Lung (tissue), 16 donors: ENCODE data around the gene CREG2. TPM values are rescaled to one million over a fixed set of nuclear protein-coding genes. Genes with fewer than 3 reads are reported as not detected.

Experiments
- ATAC-seq: fragments of 200-7000 bp; cut with Tn5 transposase; one replicate; pipeline ENCODE4 v1.9.1; 2020; ENCODE audit warnings: moderate number of reproducible peaks; ENCODE audit not compliant: insufficient read depth, low FRiP score
- DNase-seq, 3 donors: peaks; one replicate each; pipeline ENCODE4 v3.0.0-alpha.2; 2013 to 2017
- H3K27ac ChIP-seq, 2 donors: one replicate each; pipeline ENCODE4 v1.5.1; 2013; ENCODE audit warnings: mild to moderate bottlenecking in 2 of 2, moderate library complexity in 2 of 2, control low read depth in 1 of 2, inconsistent platforms in 1 of 2, low read depth in 1 of 2, low read length in 1 of 2
- H3K27me3 ChIP-seq, 3 donors: one replicate each; pipeline ENCODE4 v1.5.1; 2013; ENCODE audit warnings: low read length in 2 of 3; ENCODE audit not compliant: control insufficient read depth in 3 of 3, insufficient read depth in 3 of 3
- H3K36me3 ChIP-seq, 4 donors: one replicate each; pipeline ENCODE4 v1.5.1; 2013; ENCODE audit warnings: low read length in 4 of 4, mild to moderate bottlenecking in 1 of 4, moderate library complexity in 1 of 4; ENCODE audit not compliant: control insufficient read depth in 4 of 4, insufficient read depth in 4 of 4
- H3K4me1 ChIP-seq, 5 donors: one replicate each; pipeline ENCODE4 v1.5.1; 2013; ENCODE audit warnings: low read length in 5 of 5, mild to moderate bottlenecking in 2 of 5, moderate library complexity in 1 of 5; ENCODE audit not compliant: control insufficient read depth in 5 of 5, insufficient read depth in 5 of 5
- H3K4me3 ChIP-seq: one replicate; pipeline ENCODE4 v1.5.1; 2013; ENCODE audit warnings: mild to moderate bottlenecking, control low read depth, moderate library complexity
- H3K9ac ChIP-seq, 2 donors: one replicate each; pipeline ENCODE4 v1.5.1; 2013; ENCODE audit warnings: low read length in 2 of 2, control low read depth in 1 of 2; ENCODE audit not compliant: insufficient read depth in 1 of 2
- H3K9me3 ChIP-seq, 4 donors: one replicate each; pipeline ENCODE4 v1.5.1; 2013; ENCODE audit warnings: low read length in 3 of 4, mild to moderate bottlenecking in 1 of 4, moderate library complexity in 1 of 4; ENCODE audit not compliant: control insufficient read depth in 4 of 4, insufficient read depth in 3 of 4
- CTCF ChIP-seq: IDR thresholded peaks from 2 replicates; pipeline ENCODE4 v1.5.1; 2012; ENCODE audit warnings: mild to moderate bottlenecking; ENCODE audit errors: control extremely low read depth, extremely low read depth
- WGBS, 2 donors: extraction: QIAGEN DNeasy Blood & Tissue Kit; methylation state at CpG; one replicate each; pipeline ENCODE4 v1.1.7; 2013; 5-methylcytosine and 5-hydroxymethylcytosine counted together
- long read RNA-seq, 5 donors: transcript quantifications; one replicate each; lab custom pipeline, GENCODE V29; 2026
- polyA plus RNA-seq, 2 donors: library from polyadenylated mRNA; stranded (reverse); fragments of 200-250 nt; gene quantifications; one replicate each; pipeline ENCODE4 v1.2.1, GENCODE V29; 2013
- total RNA-seq, 2 donors: library from RNA; depleted of rRNA in 1 of 2; stranded (reverse); fragments of >200 nt in 1 of 2; gene quantifications; one replicate each; pipeline ENCODE4 v1.2.1, GENCODE V29; 2014 to 2021
- donor health status: control.
- donor health status: control.
- donor health status: Bipolar disorder and iron deficiency.
- donor health status: healthy.
- donor health status: DM: yes; HTN: yes; CAD: no.

Gene CREG2
- total RNA-seq (under 1 TPM in 1 of 2 donors, not detected in 1; 0.67 TPM), polyA plus RNA-seq (under 1 TPM; 0.06 to 0.08 TPM)
- long read RNA-seq, donor 1 = 0 reads
- long read RNA-seq, donor 2 = 0 reads
- long read RNA-seq, donor 3 = 0 reads
- long read RNA-seq, donor 4 = 0 reads
- long read RNA-seq, donor 5 = 0 reads

- peak; percentile 34 for ATAC-seq
- Histone ChIP-seq H3K9me3 (no peaks in the 10 kb centered on the region), H3K4me3 (peak within 1 kb of the TSS; percentile 24), H3K4me1 (peaks cover 0 to 14% (median 0%) of the 10 kb centered on the region in 5 donors), H3K27me3 (peaks cover 0 to 48% (median 46%) of the 10 kb centered on the region in 3 donors), H3K27ac (no peak within 1 kb of the TSS), H3K36me3 (no peaks in the 10 kb centered on the region), H3K9ac (no peak within 1 kb of the TSS)
- peak; percentile 63 to 80 (median 80) for DNase-seq
- 1 to 2% methylated on average over 39 to 79 of the region's 79 CpGs for WGBS, 2 donors
- no peak for TF ChIP-seq CTCF
These were observed at the start of gene CREG2 for GRCh38 chr2:101387151-101387834. TSS of gene CREG2 (minus strand) at chr2:101387503. CDS start at chr2:101387457, 46 bp downstream.

- no peak overlapping the region for H3K9ac ChIP-seq
- 72 to 83% methylated on average over 24 of the region's 24 CpGs for WGBS, 2 donors
- H3K4me1 ChIP-seq = peaks cover 0 to 15% (median 6%) of the 10 kb centered on the region in 5 donors
- H3K4me3 ChIP-seq = no peak overlapping the region
- no peaks in the 10 kb centered on the region for H3K36me3 ChIP-seq
- DNase-seq = peak; percentile 70 to 78 (median 74)
- ATAC-seq = no peak
- H3K9me3 ChIP-seq = no peaks in the 10 kb centered on the region
- TF ChIP-seq CTCF = no peak
- H3K27me3 ChIP-seq = no peaks in the 10 kb centered on the region
- no peak overlapping the region for H3K27ac ChIP-seq
These were observed 47.9 kb upstream of the CREG2 start for GRCh38 chr2:101435001-101435862.

- no peaks in the 10 kb centered on the region for H3K36me3 ChIP-seq
- no peaks in the 10 kb centered on the region for H3K9me3 ChIP-seq
- DNase-seq (no peak), ATAC-seq (no peak)
- WGBS, 2 donors = 93 to 98% methylated on average over 3 of the region's 3 CpGs
- peaks cover 0 to 12% (median 5%) of the 10 kb centered on the region in 5 donors for H3K4me1 ChIP-seq
- H3K27ac ChIP-seq = no peak overlapping the region
- H3K4me3 ChIP-seq = no peak overlapping the region
- no peaks in the 10 kb centered on the region for H3K27me3 ChIP-seq
- no peak overlapping the region for H3K9ac ChIP-seq
- no peak for TF ChIP-seq CTCF
These were observed 46.2 kb upstream of the CREG2 start for GRCh38 chr2:101433465-101433864.
